ENCODE results near the gene UTS2B. TPM values are rescaled to one million over a fixed set of nuclear protein-coding genes. Genes with fewer than 3 reads are reported as not detected.

UTS2B gene
- total RNA-seq, 1 experiment from 2014 or later: 4.7 TPM

DNA sequence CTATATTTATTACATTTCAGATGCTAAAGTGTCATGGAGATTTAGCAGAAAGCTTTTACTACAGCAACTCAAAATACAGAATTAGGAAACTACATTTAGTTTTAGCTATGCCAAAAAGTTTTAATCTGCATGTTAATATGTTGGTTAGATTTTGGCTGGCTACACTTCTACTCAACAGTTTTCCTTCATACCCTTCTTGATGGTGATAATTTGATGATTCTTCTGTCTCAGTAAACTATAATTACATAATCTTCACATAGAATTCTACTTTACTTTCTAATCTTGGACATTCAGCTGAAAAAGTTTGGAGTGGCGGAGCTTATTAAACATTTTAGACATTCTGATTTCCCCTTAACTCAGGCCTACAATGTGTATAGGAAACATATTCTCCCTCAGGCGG, 10.0 kb upstream of the UTS2B start:
- TF ChIP-seq EZH2 (IDR thresholded peaks at IDR 0.05; ENCODE audit: borderline replicate concordance, low read depth, low read length, poor library complexity, severe bottlenecking): no peak
- TF ChIP-seq, protein P1, sequence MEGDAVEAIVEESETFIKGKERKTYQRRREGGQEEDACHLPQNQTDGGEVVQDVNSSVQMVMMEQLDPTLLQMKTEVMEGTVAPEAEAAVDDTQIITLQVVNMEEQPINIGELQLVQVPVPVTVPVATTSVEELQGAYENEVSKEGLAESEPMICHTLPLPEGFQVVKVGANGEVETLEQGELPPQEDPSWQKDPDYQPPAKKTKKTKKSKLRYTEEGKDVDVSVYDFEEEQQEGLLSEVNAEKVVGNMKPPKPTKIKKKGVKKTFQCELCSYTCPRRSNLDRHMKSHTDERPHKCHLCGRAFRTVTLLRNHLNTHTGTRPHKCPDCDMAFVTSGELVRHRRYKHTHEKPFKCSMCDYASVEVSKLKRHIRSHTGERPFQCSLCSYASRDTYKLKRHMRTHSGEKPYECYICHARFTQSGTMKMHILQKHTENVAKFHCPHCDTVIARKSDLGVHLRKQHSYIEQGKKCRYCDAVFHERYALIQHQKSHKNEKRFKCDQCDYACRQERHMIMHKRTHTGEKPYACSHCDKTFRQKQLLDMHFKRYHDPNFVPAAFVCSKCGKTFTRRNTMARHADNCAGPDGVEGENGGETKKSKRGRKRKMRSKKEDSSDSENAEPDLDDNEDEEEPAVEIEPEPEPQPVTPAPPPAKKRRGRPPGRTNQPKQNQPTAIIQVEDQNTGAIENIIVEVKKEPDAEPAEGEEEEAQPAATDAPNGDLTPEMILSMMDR (conservative IDR thresholded peaks at IDR 0.05; ENCODE audit: low read depth, low read length): no peak
- ChIA-PET POLR2A (ENCODE audit: low non-redundant PET) (no interaction called here), CTCF (no interaction called here)
- intact Hi-C loops (cut with micrococcal nuclease; ENCODE audit: unreplicated experiment): no loop called here
- H3K36me3 ChIP-seq (ENCODE audit: insufficient read depth, low read length, poor library complexity, severe bottlenecking): no peaks in the 10 kb centered on the region
- H3K9me3 ChIP-seq (ENCODE audit: low read depth, low read length, poor library complexity, severe bottlenecking): no peaks in the 10 kb centered on the region
- no TSS peak for BruUV-seq (replicated peaks)
- no peak for DNase-seq (ENCODE audit: low spot score)
- H3K27ac ChIP-seq (ENCODE audit: low read depth, low read length, poor library complexity, severe bottlenecking): no peak overlapping the region
- no peak overlapping the region for H3K4me3 ChIP-seq (ENCODE audit: low read depth, low read length, poor library complexity, severe bottlenecking)
- H3K27me3 ChIP-seq (replicated peaks; ENCODE audit: insufficient read depth, low read depth, low read length, poor library complexity): no peaks in the 10 kb centered on the region
- peaks cover 71% of the 10 kb centered on the region for H3K4me1 ChIP-seq (ENCODE audit: insufficient read depth, low read length, poor library complexity, severe bottlenecking)

DNA sequence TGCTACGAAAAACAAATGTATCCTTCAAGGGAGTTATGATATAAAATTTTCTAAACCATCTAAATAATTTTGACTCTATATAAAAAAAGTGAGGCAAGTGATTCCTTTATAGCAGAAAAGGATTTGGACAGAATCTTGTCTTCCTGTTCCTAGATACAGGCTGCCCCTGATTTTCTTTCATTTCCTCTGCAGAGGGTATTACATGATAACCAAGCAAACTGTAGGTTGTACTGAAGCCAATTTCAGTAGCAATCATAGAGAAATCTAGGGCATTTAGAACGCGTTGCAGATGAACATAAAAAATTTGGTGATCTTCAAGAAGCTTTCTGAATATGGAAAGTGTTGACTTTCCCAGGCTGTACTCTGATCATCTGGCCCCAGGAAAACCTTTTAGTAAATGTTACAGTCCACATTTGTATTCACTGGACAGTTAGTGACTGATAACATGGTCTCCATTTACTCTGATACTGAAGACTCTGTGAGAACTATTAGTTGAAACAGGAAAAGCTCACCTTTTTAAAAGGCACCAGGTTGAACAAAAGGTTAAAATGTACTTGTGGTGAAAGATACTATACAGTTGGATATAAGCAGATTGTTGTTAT, 9.1 kb upstream of the UTS2B start:
- TF ChIP-seq EZH2 (IDR thresholded peaks at IDR 0.05; ENCODE audit: borderline replicate concordance, low read depth, low read length, poor library complexity, severe bottlenecking): no peak
- TF ChIP-seq, protein P1 (conservative IDR thresholded peaks at IDR 0.05; ENCODE audit: low read depth, low read length): no peak
- Histone ChIP-seq H3K27me3 (replicated peaks; ENCODE audit: insufficient read depth, low read depth, low read length, poor library complexity) (no peaks in the 10 kb centered on the region), H3K9me3 (ENCODE audit: low read depth, low read length, poor library complexity, severe bottlenecking) (no peaks in the 10 kb centered on the region), H3K27ac (ENCODE audit: low read depth, low read length, poor library complexity, severe bottlenecking) (no peak overlapping the region), H3K4me3 (ENCODE audit: low read depth, low read length, poor library complexity, severe bottlenecking) (no peak overlapping the region), H3K4me1 (ENCODE audit: insufficient read depth, low read length, poor library complexity, severe bottlenecking) (peaks cover 80% of the 10 kb centered on the region), H3K36me3 (ENCODE audit: insufficient read depth, low read length, poor library complexity, severe bottlenecking) (no peaks in the 10 kb centered on the region)
- ChIA-PET CTCF (no interaction called here), POLR2A (ENCODE audit: low non-redundant PET) (no interaction called here)
- BruUV-seq (replicated peaks): no TSS peak
- DNase-seq (ENCODE audit: low spot score): no peak
- intact Hi-C loops (cut with micrococcal nuclease; ENCODE audit: unreplicated experiment): loop anchor here (5.0 kb wide), 1 partner anchor 77 kb away; no protein-coding TSS in a partner anchor

DNA sequence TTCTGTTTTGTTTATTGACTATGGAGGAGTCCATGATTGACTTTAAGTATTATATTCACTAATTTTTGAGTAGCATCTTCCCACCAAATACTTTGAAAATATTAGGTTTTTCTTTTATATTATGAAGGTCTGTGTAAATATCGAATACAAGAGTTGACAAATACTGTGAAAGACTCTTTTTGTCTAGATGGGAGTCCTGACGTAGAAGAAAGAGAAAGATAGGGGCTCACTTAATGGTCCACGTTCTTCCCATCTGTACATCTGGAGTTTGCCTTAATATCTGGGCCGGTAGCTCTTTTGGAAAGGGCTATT, 7.8 kb upstream of the UTS2B start:
- no peak for DNase-seq (ENCODE audit: low spot score)
- TF ChIP-seq, protein P1 (conservative IDR thresholded peaks at IDR 0.05; ENCODE audit: low read depth, low read length): no peak
- no peak for TF ChIP-seq EZH2 (IDR thresholded peaks at IDR 0.05; ENCODE audit: borderline replicate concordance, low read depth, low read length, poor library complexity, severe bottlenecking)
- Histone ChIP-seq H3K36me3 (ENCODE audit: insufficient read depth, low read length, poor library complexity, severe bottlenecking) (no peaks in the 10 kb centered on the region), H3K4me1 (ENCODE audit: insufficient read depth, low read length, poor library complexity, severe bottlenecking) (peaks cover 85% of the 10 kb centered on the region), H3K4me3 (ENCODE audit: low read depth, low read length, poor library complexity, severe bottlenecking) (no peak overlapping the region), H3K9me3 (ENCODE audit: low read depth, low read length, poor library complexity, severe bottlenecking) (no peaks in the 10 kb centered on the region), H3K27me3 (replicated peaks; ENCODE audit: insufficient read depth, low read depth, low read length, poor library complexity) (no peaks in the 10 kb centered on the region), H3K27ac (ENCODE audit: low read depth, low read length, poor library complexity, severe bottlenecking) (peak overlapping the region; percentile 9)
- BruUV-seq (replicated peaks): no TSS peak
- POLR2A ChIA-PET (ENCODE audit: low non-redundant PET): interaction anchor here (0.7 kb wide), 1 partner anchor 9 kb away, joined by 4 read pairs; no protein-coding TSS in a partner anchor
- intact Hi-C loops (cut with micrococcal nuclease; ENCODE audit: unreplicated experiment): loop anchor here (5.0 kb wide), 1 partner anchor 76 kb away; no protein-coding TSS in a partner anchor
- CTCF ChIA-PET: no interaction called here

All from A673 (cell line).